Sciatic nerve (tissue), 2 donors: ENCODE results near the gene PSAP. TPM values are rescaled to one million over a fixed set of nuclear protein-coding genes. Genes with fewer than 3 reads are reported as not detected.

Experiments
- ATAC-seq: fragments of 200-7000 bp; cut with Tn5 transposase; one replicate; pipeline ENCODE4 v1.9.1; 2020; ENCODE audit warnings: mild to moderate bottlenecking, moderate library complexity
- DNase-seq: peaks from one replicate; pipeline ENCODE4 v3.0.0-alpha.2; 2020; ENCODE audit warnings: low spot score
- intact Hi-C: fragments of 100-400 bp; cut with DNase I; formaldehyde crosslinking; loops from one replicate; pipeline ENCODE4 v1.14.2; 2022
- total RNA-seq: library from RNA; stranded (reverse); fragmentation: NEBNext Ultra II Directional; extraction: Animal tissue kit (Norgen Biotek cat#: 25700); gene quantifications from one replicate; pipeline ENCODE4 v1.2.1, GENCODE V29; 2021
- donor health status: DM: no; HTN: no; CAD: no.
- donor health status: DM: no; HTN: no; CAD: no.

Gene PSAP
- total RNA-seq, 1 donor from 2014 or later: 920 TPM

- no peak for DNase-seq
- intact Hi-C loops: no loop called here
Observed at GRCh38 chr10:71849461-71849908, 1.6 kb downstream of the PSAP start.

GRCh38 chr10:71848325-71849275 lies 2.5 kb downstream of the PSAP start:
- no peak for DNase-seq
- intact Hi-C loops: no loop called here
- ATAC-seq: no peak

More at GRCh38 chr10:71849461-71849908, 1.6 kb downstream of the PSAP start:
- ATAC-seq: no peak

GRCh38 chr10:71847418-71847817 lies 3.6 kb downstream of the PSAP start:
- DNase-seq: no peak
- intact Hi-C loops: no loop called here
- ATAC-seq: no peak

GRCh38 chr10:71846816-71847215 lies 4.2 kb downstream of the PSAP start:
- ATAC-seq (no peak), DNase-seq (no peak)
- intact Hi-C loops: no loop called here

- DNase-seq (no peak), ATAC-seq (no peak)
- intact Hi-C loops: no loop called here
Observed at GRCh38 chr10:71845410-71846405, 5.3 kb downstream of the PSAP start.

GRCh38 chr10:71844695-71845094 lies 6.4 kb downstream of the PSAP start:
- no peak for DNase-seq
- intact Hi-C loops: no loop called here
- ATAC-seq: no peak

GRCh38 chr10:71844084-71844483 lies 7.0 kb downstream of the PSAP start:
- DNase-seq (no peak), ATAC-seq (no peak)
- intact Hi-C loops: no loop called here

- intact Hi-C loops: no loop called here
- DNase-seq: no peak
- ATAC-seq: no peak
Observed at GRCh38 chr10:71842856-71843686, 8.0 kb downstream of the PSAP start.

- intact Hi-C loops: no loop called here
- DNase-seq (no peak), ATAC-seq (no peak)
Observed at GRCh38 chr10:71842422-71842821, 8.6 kb downstream of the PSAP start.

- no peak for ATAC-seq
- DNase-seq: no peak
- intact Hi-C loops: no loop called here
Observed at GRCh38 chr10:71840958-71841335, 10.1 kb downstream of the PSAP start.

GRCh38 chr10:71840177-71840957 lies 10.7 kb downstream of the PSAP start:
- ATAC-seq: peak; percentile 77
- intact Hi-C loops: no loop called here

GRCh38 chr10:71838264-71839211 lies 12.5 kb downstream of the PSAP start:
- DNase-seq: no peak
- no peak for ATAC-seq
- intact Hi-C loops: no loop called here

More at GRCh38 chr10:71840177-71840957, 10.7 kb downstream of the PSAP start:
- peak; percentile 88 for DNase-seq

GRCh38 chr10:71837098-71837827 lies 13.8 kb downstream of the PSAP start:
- intact Hi-C loops: no loop called here
- ATAC-seq (no peak), DNase-seq (no peak)

- ATAC-seq (peak; percentile 74), DNase-seq (no peak)
- intact Hi-C loops: no loop called here
Observed at GRCh38 chr10:71836596-71836974, 14.5 kb downstream of the PSAP start.

- intact Hi-C loops: no loop called here
- DNase-seq: peak; percentile 81
- peak; percentile 56 for ATAC-seq
Observed at GRCh38 chr10:71835671-71836595, 15.1 kb downstream of the PSAP start.
